IMR-90 (cell line): ENCODE results near the gene ACSM6. TPM values are rescaled to one million over a fixed set of nuclear protein-coding genes. Genes with fewer than 3 reads are reported as not detected.

Experiments
- ATAC-seq: fragments of 200-7000 bp; cut with Tn5 transposase; 2 replicates; pipeline ENCODE4 v1.9.1; 2020; ENCODE audit warnings: low read depth, mild to moderate bottlenecking, moderate library complexity
- BruUV-seq: library from RNA; stranded (reverse); fragments of 400-500 nt; replicated peaks from 2 replicates; lab custom pipeline; 2021; lab: Mats Ljungman, UMichigan
- CTCF ChIA-PET: fragments of 300-600 bp; formaldehyde crosslinking; extraction: SDS; loops from one replicate; lab custom pipeline; 2021; ENCODE audit warnings: antibody characterized with exemption; lab: Yijun Ruan, JAX
- POLR2A ChIA-PET: fragments of 300-600 bp; sonication (Branson Sonifier 250); formaldehyde crosslinking; loops from one replicate; lab custom pipeline; 2022; ENCODE audit warnings: antibody characterized with exemption; ENCODE audit not compliant: unreplicated experiment; lab: Charles Lee
- DNase-seq: peaks from one replicate; pipeline ENCODE4 v3.0.0; 2013
- H2AFZ ChIP-seq: replicated peaks from 2 replicates; pipeline ENCODE3; 2013; ENCODE audit warnings: low read length, mild to moderate bottlenecking; ENCODE audit not compliant: poor library complexity
- H2AK5ac ChIP-seq: 2 replicates; pipeline ENCODE4 v1.6.1; 2013; ENCODE audit warnings: low read depth, low read length, inconsistent platforms
- H2AK9ac ChIP-seq: replicated peaks from 2 replicates; pipeline ENCODE3; 2013; ENCODE audit warnings: mild to moderate bottlenecking, low read depth, low read length, moderate library complexity; ENCODE audit not compliant: poor library complexity
- H2BK120ac ChIP-seq: 2 replicates; pipeline ENCODE4 v1.6.1; 2013; ENCODE audit warnings: low read depth, low read length, inconsistent platforms
- H2BK15ac ChIP-seq: 3 replicates; pipeline ENCODE4 v1.6.1; 2013; ENCODE audit warnings: low read depth, low read length, inconsistent platforms
- H2BK20ac ChIP-seq: 2 replicates; pipeline ENCODE4 v1.6.1; 2013; ENCODE audit warnings: low read depth, mild to moderate bottlenecking, inconsistent platforms, low read length, moderate library complexity
- H2BK5ac ChIP-seq: 2 replicates; pipeline ENCODE4 v1.6.1; 2013; ENCODE audit warnings: mild to moderate bottlenecking, low read depth, low read length, inconsistent platforms; ENCODE audit not compliant: poor library complexity, severe bottlenecking
- H3K14ac ChIP-seq: replicated peaks from 2 replicates; pipeline ENCODE4 v1.6.1; 2013; ENCODE audit warnings: low read depth, low read length, inconsistent platforms
- H3K18ac ChIP-seq: 2 replicates; pipeline ENCODE4 v1.6.1; 2013; ENCODE audit warnings: low read depth, low read length, control low read depth
- H3K23ac ChIP-seq: 2 replicates; pipeline ENCODE4 v1.6.1; 2013; ENCODE audit warnings: low read depth, low read length, inconsistent platforms
- H3K27ac ChIP-seq: 2 replicates; pipeline ENCODE4 v1.5.1; 2013; ENCODE audit warnings: mild to moderate bottlenecking, control low read depth, low read length; ENCODE audit not compliant: insufficient read depth
- H3K27me3 ChIP-seq: 2 replicates; pipeline ENCODE4 v1.6.1; 2013; ENCODE audit warnings: low read length; ENCODE audit not compliant: control insufficient read depth, insufficient read depth
- H3K36me3 ChIP-seq: 2 replicates; pipeline ENCODE4 v1.6.1; 2013; ENCODE audit warnings: low read length, mixed read lengths; ENCODE audit not compliant: control insufficient read depth, insufficient read depth
- H3K4ac ChIP-seq: 2 replicates; pipeline ENCODE4 v1.6.1; 2013; ENCODE audit warnings: low read depth, low read length, inconsistent platforms
- H3K4me1 ChIP-seq: 2 replicates; pipeline ENCODE4 v1.6.1; 2013; ENCODE audit warnings: low read length, mixed read lengths; ENCODE audit not compliant: control insufficient read depth, insufficient read depth
- H3K4me2 ChIP-seq: 2 replicates; pipeline ENCODE4 v1.6.1; 2013; ENCODE audit warnings: low read depth, mild to moderate bottlenecking, control low read depth, low read length, moderate library complexity
- H3K4me3 ChIP-seq: 2 replicates; pipeline ENCODE4 v1.5.1; 2013; ENCODE audit warnings: low read depth, mild to moderate bottlenecking, control low read depth, low read length, moderate library complexity; ENCODE audit not compliant: insufficient read depth
- H3K56ac ChIP-seq: 2 replicates; pipeline ENCODE4 v1.6.1; 2013; ENCODE audit warnings: low read length, inconsistent platforms; ENCODE audit not compliant: insufficient read depth; ENCODE audit errors: extremely low read depth
- H3K79me1 ChIP-seq, 2 experiments: 2 replicates each; pipeline ENCODE4 v1.6.1; 2013; ENCODE audit warnings: low read length in 2 of 2, inconsistent platforms in 1 of 2, low read depth in 1 of 2
- H3K9ac ChIP-seq: 2 replicates; pipeline ENCODE4 v1.6.1; 2013; ENCODE audit warnings: low read depth, low read length, control low read depth
- H3K9me1 ChIP-seq: 2 replicates; pipeline ENCODE4 v1.6.1; 2013; ENCODE audit warnings: low read length, inconsistent platforms; ENCODE audit not compliant: insufficient read depth
- H3K9me3 ChIP-seq: 2 replicates; pipeline ENCODE4 v1.6.1; 2013; ENCODE audit warnings: low read length; ENCODE audit not compliant: control insufficient read depth, insufficient read depth
- H4K20me1 ChIP-seq: 2 replicates; pipeline ENCODE4 v1.6.1; 2013; ENCODE audit warnings: low read length, inconsistent platforms; ENCODE audit not compliant: insufficient read depth
- H4K5ac ChIP-seq: 2 replicates; pipeline ENCODE4 v1.6.1; 2013; ENCODE audit warnings: mild to moderate bottlenecking, low read depth, low read length, control low read depth
- H4K8ac ChIP-seq, 2 experiments: 2 replicates each; pipeline ENCODE4 v1.6.1; 2013; ENCODE audit warnings: low read depth in 2 of 2, low read length in 2 of 2, control low read depth in 1 of 2, inconsistent platforms in 1 of 2
- H4K91ac ChIP-seq: 2 replicates; pipeline ENCODE4 v1.6.1; 2013; ENCODE audit warnings: low read depth, low read length, inconsistent platforms; ENCODE audit not compliant: insufficient read depth
- CEBPB ChIP-seq: IDR thresholded peaks from 2 replicates; pipeline ENCODE4 v1.6.1; 2012; ENCODE audit warnings: low read depth, low read length, improper control_type of control experiment
- CTCF ChIP-seq: conservative IDR thresholded peaks from 2 replicates; pipeline ENCODE4 v1.5.1; 2012; ENCODE audit warnings: mild to moderate bottlenecking, low read depth, low read length, improper control_type of control experiment
- WGBS, 2 experiments: methylation state at CpG; one replicate each; pipeline versions ENCODE4 v1.1.5 to v1.1.7; 2013; ENCODE audit warnings: missing lambda C conversion rate in 2 of 2; ENCODE audit not compliant: insufficient read length in 1 of 2; ENCODE audit errors: extremely low coverage in 2 of 2; 5-methylcytosine and 5-hydroxymethylcytosine counted together
- dilution Hi-C: fragments of 300-500 bp; cut with HindIII; formaldehyde crosslinking; loops from one replicate; pipeline ENCODE4 v1.14.3; 2018; ENCODE audit warnings: low sequenced_read_pairs; ENCODE audit not compliant: unreplicated experiment
- in situ Hi-C: fragments of 300-500 bp; cut with MboI; formaldehyde crosslinking; loops from 3 replicates; pipeline ENCODE4 v1.14.3; 2019; ENCODE audit warnings: low sequenced_read_pairs, inconsistent platforms, mixed read lengths
- intact Hi-C: fragments of 100-400 bp; cut with micrococcal nuclease; formaldehyde crosslinking; loops from 2 replicates; pipeline ENCODE4 v1.10.0; 2022
- polyA plus RNA-seq, 3 experiments: library from polyadenylated mRNA; depleted of rRNA; stranded (reverse); fragments of >200 nt; gene quantifications; 2 replicates each; pipeline ENCODE4 v1.2.3, GENCODE V29; 2012; ENCODE audit warnings: low replicate concordance in 1 of 3
- total RNA-seq: library from RNA; depleted of rRNA; stranded (reverse); fragments of >200 nt; gene quantifications from 2 replicates; pipeline ENCODE4 v1.2.3, GENCODE V29; 2012

ACSM6 gene
- total and polyA plus RNA-seq, 2 of the 4 experiments (the other 2 are of a cell fraction), result not detected

- no peak overlapping the region for H2AK9ac ChIP-seq
- peaks cover 22% of the 10 kb centered on the region for H3K9me1 ChIP-seq
- H3K4me1 ChIP-seq, result peaks cover 36% of the 10 kb centered on the region
- peak; percentile 83 for DNase-seq
- peaks cover 4% of the 10 kb centered on the region for H3K36me3 ChIP-seq
- no peak overlapping the region for H2AFZ ChIP-seq
- H4K91ac ChIP-seq, result no peak overlapping the region
- H3K4me2 ChIP-seq, result peak overlapping the region; percentile 38
- TF ChIP-seq CTCF (no peak), CEBPB (peak; percentile 20; the same call in 1 of the 2 replicates)
- ATAC-seq, result peak; percentile 9
- peak overlapping the region; percentile 81; the same call in 1 of the 2 replicates for H2AK5ac ChIP-seq
- peak overlapping the region; percentile 76 for H4K5ac ChIP-seq
- peak overlapping the region; percentile 79 for H2BK5ac ChIP-seq
- peak overlapping the region; percentile 2; the same call in 1 of the 2 replicates for H2BK20ac ChIP-seq
- no peak overlapping the region for H3K23ac ChIP-seq
- ChIA-PET CTCF (interaction anchor here (0.6 to 1.5 kb wide), 2 partner anchors 12 to 87 kb away, joined by 5 to 6 read pairs; no protein-coding TSS in a partner anchor), POLR2A (no interaction called here)
- no peak overlapping the region for H3K56ac ChIP-seq
- H4K20me1 ChIP-seq, result peaks cover 66% of the 10 kb centered on the region
- WGBS, 2 experiments, result no CpG with 5 or more reads among the region's 1 CpG
- BruUV-seq, result no TSS peak
- H3K27me3 ChIP-seq, result no peaks in the 10 kb centered on the region
- H3K9me3 ChIP-seq, result no peaks in the 10 kb centered on the region
- in situ Hi-C loops, result no loop called here
- H2BK120ac ChIP-seq, result peak overlapping the region; percentile 48
- H4K8ac ChIP-seq, result peak overlapping the region in 1 of 2 experiments; percentile 41; a peak in 2 of 4 replicates
- dilution Hi-C loops, result no loop called here
- H3K14ac ChIP-seq, result peak overlapping the region; percentile 73; the same call in 1 of the 2 replicates
- H2BK15ac ChIP-seq, result peak overlapping the region; percentile 9; the same call in 1 of the 3 replicates
- H3K9ac ChIP-seq, result peak overlapping the region; percentile 63
- peak overlapping the region; percentile 48 for H3K4ac ChIP-seq
- H3K79me1 ChIP-seq, result peaks cover 19 to 72% of the 10 kb centered on the region in 2 experiments
- H3K27ac ChIP-seq, result peak overlapping the region; percentile 98; the same call in 1 of the 2 replicates
- H3K18ac ChIP-seq, result peak overlapping the region; percentile 86
- intact Hi-C loops, result loop anchor here (5.0 kb wide), 1 partner anchor 86 kb away; no protein-coding TSS in a partner anchor
- no peak overlapping the region for H3K4me3 ChIP-seq
Measured at GRCh38 chr10:95275726-95276366, 81.8 kb downstream of the ACSM6 start.
